ENCODE data around the gene LNX1.

Gene LNX1

GRCh38 chr4:53499791-53500190 lies 91.5 kb downstream of the LNX1 start:
- no peak for DNase-seq (ENCODE audit: low read depth in 1 of 2, low spot score in 1 of 2)

GRCh38 chr4:53498706-53499105 lies 92.6 kb downstream of the LNX1 start:
- no peak for DNase-seq (ENCODE audit: low read depth in 1 of 2, low spot score in 1 of 2)

- DNase-seq (ENCODE audit: low read depth in 1 of 2, low spot score in 1 of 2) = no peak
Observed at GRCh38 chr4:53497487-53498244, 93.6 kb downstream of the LNX1 start.

- DNase-seq (ENCODE audit: low read depth in 1 of 2, low spot score in 1 of 2) = no peak
Observed at GRCh38 chr4:53494851-53495250, 96.4 kb downstream of the LNX1 start.

- DNase-seq (ENCODE audit: low read depth in 1 of 2, low spot score in 1 of 2) = no peak
Observed at GRCh38 chr4:53490965-53491622, 100.2 kb downstream of the LNX1 start.

GRCh38 chr4:53490161-53490956 lies 100.9 kb downstream of the LNX1 start:
- DNase-seq (ENCODE audit: low read depth in 1 of 2, low spot score in 1 of 2) = no peak

GRCh38 chr4:53489279-53489889 lies 101.9 kb downstream of the LNX1 start:
- no peak for DNase-seq (ENCODE audit: low read depth in 1 of 2, low spot score in 1 of 2)

- DNase-seq (ENCODE audit: low read depth in 1 of 2, low spot score in 1 of 2) = no peak
Observed at GRCh38 chr4:53487766-53488165, 103.5 kb downstream of the LNX1 start.

- DNase-seq (ENCODE audit: low read depth in 1 of 2, low spot score in 1 of 2) = no peak
Observed at GRCh38 chr4:53485658-53486040, 105.6 kb downstream of the LNX1 start.

GRCh38 chr4:53484911-53485657 lies 106.2 kb downstream of the LNX1 start:
- DNase-seq (ENCODE audit: low read depth in 1 of 2, low spot score in 1 of 2) = no peak

- no peak for DNase-seq (ENCODE audit: low read depth in 1 of 2, low spot score in 1 of 2)
Observed at GRCh38 chr4:53483250-53483649, 108.0 kb downstream of the LNX1 start.

- DNase-seq (ENCODE audit: low read depth in 1 of 2, low spot score in 1 of 2) = no peak
Observed at GRCh38 chr4:53481586-53481985, 109.7 kb downstream of the LNX1 start.

- no peak for DNase-seq (ENCODE audit: low read depth in 1 of 2, low spot score in 1 of 2)
Observed at GRCh38 chr4:53480909-53481308, 110.4 kb downstream of the LNX1 start.

GRCh38 chr4:53479736-53480525 lies 111.4 kb downstream of the LNX1 start:
- DNase-seq (ENCODE audit: low read depth in 1 of 2, low spot score in 1 of 2) = no peak

- DNase-seq (ENCODE audit: low read depth in 1 of 2, low spot score in 1 of 2) = no peak
Observed at GRCh38 chr4:53478671-53479456, 112.4 kb downstream of the LNX1 start.

GRCh38 chr4:53477636-53478035 lies 113.7 kb downstream of the LNX1 start:
- no peak for DNase-seq (ENCODE audit: low read depth in 1 of 2, low spot score in 1 of 2)

- DNase-seq (ENCODE audit: low read depth in 1 of 2, low spot score in 1 of 2) = no peak
Observed at GRCh38 chr4:53477038-53477565, 114.2 kb downstream of the LNX1 start.

- no peak for DNase-seq (ENCODE audit: low read depth in 1 of 2, low spot score in 1 of 2)
Observed at GRCh38 chr4:53476232-53477037, 114.9 kb downstream of the LNX1 start.
